Stimulated activated CD4-positive, alpha-beta T cell treated with anti-CD3 and anti-CD28 coated beads, Interleukin-4, amount 100 ng/mL, for 48 hours (primary cell): Measurements from ENCODE around the gene IL1RL2.

Source experiments
- DNase-seq, 2 donors: peaks; one replicate each; pipeline ENCODE4 v3.0.0-alpha.2; 2020; ENCODE audit warnings: low read depth in 2 of 2

Gene IL1RL2

GRCh38 chr2:102186791-102187495 lies at the start of gene IL1RL2:
TSS of gene IL1RL2 (plus strand) at chr2:102187023. CDS start at chr2:102187868, 845 bp downstream.
- DNase-seq: no peak

GRCh38 chr2:102137138-102137537 lies 49.7 kb upstream of the IL1RL2 start:
- DNase-seq: peak; percentile 30 to 54

DNA sequence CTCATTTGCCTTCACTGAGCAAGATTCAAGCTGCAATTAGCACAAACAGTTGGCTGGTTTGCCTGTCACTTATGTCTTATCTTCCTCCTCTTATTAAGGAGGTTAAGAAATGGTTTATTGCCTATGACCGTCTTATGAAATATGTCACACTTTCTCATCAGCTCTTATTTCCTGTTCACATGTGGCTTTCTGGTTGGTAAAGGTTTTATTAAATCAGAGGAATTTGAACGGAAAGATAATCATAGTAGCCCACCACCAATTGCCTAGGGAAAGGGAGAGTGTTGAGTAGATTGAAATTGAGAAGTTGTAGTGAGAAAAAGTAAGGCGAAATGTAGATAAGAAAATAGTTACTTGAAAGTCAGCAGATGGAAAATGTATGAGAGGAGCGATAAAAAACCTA lies 48.5 kb upstream of the IL1RL2 start:
- DNase-seq: no peak

- no peak for DNase-seq
Measured at GRCh38 chr2:102139851-102140250, 47.0 kb upstream of the IL1RL2 start.

- DNase-seq: no peak
Measured at GRCh38 chr2:102140377-102140776, 46.4 kb upstream of the IL1RL2 start.

- DNase-seq: no peak
Measured at GRCh38 chr2:102141011-102141943, 45.5 kb upstream of the IL1RL2 start.

GRCh38 chr2:102141970-102142828 lies 44.6 kb upstream of the IL1RL2 start, which contains the start of gene IL1R1:
TSS of gene IL1R1 (plus strand) at chr2:102142746. CDS start at chr2:102157725, 14,979 bp downstream.
- DNase-seq: no peak

DNA sequence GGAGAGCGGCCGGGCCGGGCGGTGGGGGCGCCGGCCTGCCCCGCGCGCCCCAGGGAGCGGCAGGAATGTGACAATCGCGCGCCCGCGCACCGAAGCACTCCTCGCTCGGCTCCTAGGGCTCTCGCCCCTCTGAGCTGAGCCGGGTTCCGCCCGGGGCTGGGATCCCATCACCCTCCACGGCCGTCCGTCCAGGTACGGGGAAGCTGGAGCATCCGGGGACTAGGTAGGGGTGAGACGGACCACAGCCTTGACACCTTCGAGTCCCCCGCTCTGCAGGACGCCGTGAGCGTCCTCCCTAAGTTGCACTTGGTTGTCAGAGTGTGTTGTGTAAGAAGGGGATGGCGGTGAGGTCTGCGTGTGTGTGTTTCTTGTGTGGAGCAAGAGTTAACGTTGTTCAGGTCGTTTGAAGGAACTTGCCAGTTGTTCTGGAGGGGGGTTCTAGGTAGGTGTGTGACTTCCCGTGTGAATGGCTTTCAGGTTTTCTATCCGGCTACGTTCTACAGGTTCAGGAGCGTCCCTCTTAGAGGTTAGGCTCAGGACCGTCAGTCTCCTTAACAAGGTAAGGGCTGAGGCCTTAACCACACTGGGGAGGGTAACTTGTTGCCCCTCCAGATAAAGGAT lies 43.9 kb upstream of the IL1RL2 start:
- DNase-seq: no peak

- no peak for DNase-seq
Measured at GRCh38 chr2:102143450-102143985, 43.3 kb upstream of the IL1RL2 start.

- DNase-seq: no peak
Measured at GRCh38 chr2:102144128-102144527, 42.7 kb upstream of the IL1RL2 start.

DNA sequence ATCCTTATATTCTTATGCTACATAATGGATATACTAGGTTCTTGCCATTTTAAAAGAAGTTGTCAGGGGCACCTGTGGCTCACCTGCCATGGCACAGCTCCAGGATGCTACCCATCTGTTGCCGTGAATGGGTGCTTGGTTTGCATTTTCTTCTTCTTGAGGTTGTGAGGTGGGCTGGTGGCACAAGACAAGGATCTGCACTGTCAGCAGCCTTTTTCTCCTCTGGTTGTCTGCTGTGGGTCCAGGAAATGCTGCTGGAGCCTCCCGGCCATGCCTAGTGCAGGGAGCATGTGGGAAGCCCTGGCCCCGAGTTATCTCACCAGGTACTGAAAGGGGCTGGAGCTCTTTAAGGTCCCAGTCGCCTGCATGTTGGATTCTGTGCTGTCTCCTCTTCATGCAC lies 41.7 kb upstream of the IL1RL2 start:
- no peak for DNase-seq

DNA sequence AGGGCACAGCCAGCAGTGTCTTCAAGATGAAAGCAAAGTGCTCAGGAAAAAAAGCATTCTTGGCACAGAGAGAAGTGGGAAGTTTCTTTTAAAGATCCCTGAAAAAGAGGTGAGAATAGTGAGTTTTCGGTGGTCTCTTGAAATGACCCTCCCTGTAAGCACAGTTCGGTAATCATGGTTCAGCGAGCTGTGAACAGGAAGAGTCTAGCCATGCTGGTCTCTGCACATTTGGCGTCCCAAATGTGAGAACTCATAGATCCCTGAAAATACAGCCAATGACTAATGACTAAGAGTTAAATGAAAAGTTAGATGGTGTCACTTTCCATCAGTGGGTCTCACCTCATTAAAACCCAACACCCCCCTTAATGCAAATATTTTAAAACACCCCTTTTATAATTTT lies 40.9 kb upstream of the IL1RL2 start:
- no peak for DNase-seq

DNA sequence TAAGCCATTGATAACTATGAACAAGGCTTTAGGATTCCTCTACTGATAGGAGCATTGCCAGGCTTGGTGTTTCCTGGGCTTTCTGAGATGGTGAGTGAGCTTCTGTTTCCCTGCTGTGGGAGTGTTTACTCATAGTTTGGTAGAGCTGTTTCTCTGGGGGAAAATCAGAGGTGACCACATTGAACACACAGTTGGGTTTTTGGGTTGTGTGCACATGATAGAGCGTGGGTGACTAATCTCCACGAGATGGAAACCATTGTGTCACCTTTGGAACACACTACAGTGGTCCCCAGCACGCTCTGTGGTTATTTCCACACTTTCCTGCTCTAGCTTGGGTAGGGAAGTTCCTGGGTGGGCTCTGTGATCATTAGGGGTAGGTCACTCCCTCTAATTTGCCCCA lies 38.9 kb upstream of the IL1RL2 start:
- peak; percentile 28 to 62 for DNase-seq

DNA sequence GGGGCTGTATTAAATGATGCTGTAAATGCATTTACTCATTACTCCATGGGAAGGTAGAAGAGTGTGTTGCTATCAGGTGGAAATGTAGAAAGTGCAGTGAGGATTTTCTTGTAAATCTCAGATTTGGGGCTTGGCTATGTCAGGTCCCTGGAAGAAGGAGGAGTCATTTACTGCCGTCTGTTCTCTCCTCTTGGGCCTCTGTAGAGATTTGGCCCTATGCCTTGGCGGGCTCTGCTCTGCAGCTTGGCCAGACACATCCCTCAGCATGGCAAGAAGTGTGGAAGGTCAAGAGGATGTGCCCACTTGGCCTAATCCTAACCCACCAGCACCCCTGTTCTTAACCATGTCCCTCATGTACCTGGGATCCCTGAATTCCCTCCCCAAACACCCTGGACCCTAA lies 37.6 kb upstream of the IL1RL2 start:
- DNase-seq: no peak

DNA sequence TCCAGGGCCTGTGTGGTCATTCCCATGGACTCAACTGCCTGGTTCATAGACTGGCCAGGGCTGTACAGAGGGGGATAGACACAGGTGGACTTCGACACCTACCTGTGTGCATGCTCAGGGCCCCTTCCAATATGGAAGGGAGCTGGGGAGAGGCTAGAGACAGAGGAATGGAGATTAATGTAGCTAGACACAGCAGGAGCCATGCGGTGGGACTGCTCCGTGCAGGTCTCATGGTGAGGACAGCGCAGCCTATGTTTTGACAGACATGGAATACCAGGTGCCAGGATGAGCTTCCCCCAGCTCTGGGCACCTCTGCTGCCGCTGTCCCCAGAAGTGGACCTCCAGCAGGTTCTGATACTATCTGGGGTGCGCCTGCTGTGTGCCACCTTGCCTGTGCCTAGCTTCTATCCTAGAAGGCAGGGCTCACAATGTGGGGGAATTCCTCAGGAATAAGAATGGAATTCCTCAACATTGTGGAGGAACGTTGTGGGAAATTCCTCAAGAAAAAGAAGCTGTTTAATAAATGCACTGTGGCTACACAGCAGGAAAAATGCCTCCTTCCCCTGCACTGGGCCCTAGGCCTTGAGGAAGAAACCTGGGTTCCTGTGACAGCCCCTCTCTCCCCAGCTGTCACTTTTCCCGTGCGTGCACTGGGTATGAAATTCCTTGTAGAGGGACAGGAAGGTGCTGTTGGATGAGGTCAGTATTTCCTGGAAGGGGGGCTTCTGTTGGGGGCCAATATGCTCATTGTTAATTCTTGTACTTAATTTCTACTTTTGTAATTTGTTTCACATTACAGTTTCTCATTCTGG lies 37.0 kb upstream of the IL1RL2 start:
- no peak for DNase-seq

DNA sequence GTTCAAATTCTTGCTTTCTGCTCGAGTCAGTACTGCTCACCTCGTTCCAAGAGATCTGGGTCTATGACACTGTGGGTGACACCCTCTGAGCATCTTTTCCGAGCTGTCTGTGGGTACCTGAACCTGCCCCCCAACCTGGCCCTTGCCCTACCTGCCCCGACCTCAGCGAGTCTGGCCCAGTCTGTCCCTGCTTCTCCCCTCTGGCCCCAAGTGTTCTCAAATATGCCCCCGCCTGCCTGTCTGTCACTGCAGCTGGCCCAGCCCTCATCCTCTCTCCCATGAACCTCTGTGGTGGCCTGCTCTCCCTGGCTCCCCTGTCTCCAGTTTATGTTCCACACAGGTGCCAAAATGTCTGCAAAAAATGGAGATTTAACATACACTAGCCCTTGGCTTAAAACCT lies 32.5 kb upstream of the IL1RL2 start:
- DNase-seq: no peak

- no peak for DNase-seq
Measured at GRCh38 chr2:102154946-102155702, 31.7 kb upstream of the IL1RL2 start.

GRCh38 chr2:102155703-102156515 lies 30.9 kb upstream of the IL1RL2 start:
- DNase-seq: no peak
